Dermis microvascular lymphatic vessel endothelial cell (primary cell): Measurements from ENCODE around the gene EIPR1. TPM values are rescaled to one million over a fixed set of nuclear protein-coding genes. Genes with fewer than 3 reads are reported as not detected.
A peak's percentile ranks its signal among the peaks of the same experiment; 100 is the strongest.

Experiments used
- DNase-seq, 2 donors: peaks; one replicate each; pipeline versions ENCODE4 v3.0.0 to v3.0.0-alpha.2; 2010; ENCODE audit warnings: low read depth in 2 of 2
- total RNA-seq: library from RNA; depleted of rRNA; stranded (reverse); fragments of >200 nt; gene quantifications from 2 replicates; pipeline ENCODE4 v1.2.1, GENCODE V29; 2014

Gene EIPR1
- total RNA-seq, 1 donor from 2014 or later: 28.8 TPM

GRCh38 chr2:3254442-3254941, 123.1 kb downstream of the EIPR1 start:
- no peak for DNase-seq

GRCh38 chr2:3253913-3254441, 123.6 kb downstream of the EIPR1 start:
- no peak for DNase-seq

GRCh38 chr2:3251946-3252345, 125.7 kb downstream of the EIPR1 start:
- no peak for DNase-seq

GRCh38 chr2:3249476-3249962, 128.1 kb downstream of the EIPR1 start:
- DNase-seq: no peak

- DNase-seq: no peak
Observed at GRCh38 chr2:3248754-3249475, 128.7 kb downstream of the EIPR1 start.

GRCh38 chr2:3246928-3247714, 130.5 kb downstream of the EIPR1 start:
- DNase-seq: no peak

- no peak for DNase-seq
Observed at GRCh38 chr2:3246406-3246805, 131.2 kb downstream of the EIPR1 start.

- no peak for DNase-seq
Observed at GRCh38 chr2:3244486-3244885, 133.1 kb downstream of the EIPR1 start.

- no peak for DNase-seq
Observed at GRCh38 chr2:3243804-3244203, 133.8 kb downstream of the EIPR1 start.

GRCh38 chr2:3242747-3243369, 134.8 kb downstream of the EIPR1 start:
- DNase-seq: no peak

- no peak for DNase-seq
Observed at GRCh38 chr2:3241971-3242746, 135.5 kb downstream of the EIPR1 start.

GRCh38 chr2:3238951-3239841, 138.4 kb downstream of the EIPR1 start:
- DNase-seq: no peak

GRCh38 chr2:3236300-3237045, 141.1 kb downstream of the EIPR1 start:
- DNase-seq: no peak

GRCh38 chr2:3233877-3234276, 143.7 kb downstream of the EIPR1 start:
- no peak for DNase-seq

- DNase-seq: no peak
Observed at GRCh38 chr2:3229221-3229620, 148.4 kb downstream of the EIPR1 start.

GRCh38 chr2:3224681-3225080, 152.9 kb downstream of the EIPR1 start:
- DNase-seq: no peak

GRCh38 chr2:3223080-3223923, 154.3 kb downstream of the EIPR1 start:
- DNase-seq: peak; percentile 11 to 81

- DNase-seq: no peak
Observed at GRCh38 chr2:3222636-3223035, 155.0 kb downstream of the EIPR1 start.
